Smooth muscle cell (in vitro differentiated cells): ENCODE data around the gene TENM4. TPM values are rescaled to one million over a fixed set of nuclear protein-coding genes. Genes with fewer than 3 reads are reported as not detected.

Experiments
- DNase-seq: peaks from one replicate; lab custom pipeline; 2025; ENCODE audit not compliant: unreplicated experiment; lab: John Stamatoyannopoulos, UW
- H2AFZ ChIP-seq: fragments of 200-600 bp; sonication (generic); 2 replicates; pipeline ENCODE4 v1.6.0; 2016; ENCODE audit warnings: antibody characterized with exemption, low read depth, mild to moderate bottlenecking
- H3F3A ChIP-seq: fragments of 200-600 bp; sonication (generic); 2 replicates; pipeline ENCODE4 v1.6.0; 2017; ENCODE audit warnings: antibody characterized with exemption, low read depth
- H3K27ac ChIP-seq: fragments of 200-600 bp; sonication (generic); 2 replicates; pipeline ENCODE4 v1.5.1; 2016; ENCODE audit warnings: low read depth, mild to moderate bottlenecking
- H3K27me3 ChIP-seq: fragments of 200-600 bp; sonication (generic); 2 replicates; pipeline ENCODE4 v1.6.1; 2016; ENCODE audit warnings: low read depth, mild to moderate bottlenecking
- H3K36me3 ChIP-seq: fragments of 200-600 bp; sonication (generic); 2 replicates; pipeline ENCODE4 v1.5.1; 2016; ENCODE audit warnings: low read depth
- H3K4me1 ChIP-seq: fragments of 200-600 bp; sonication (generic); 2 replicates; pipeline ENCODE4 v1.5.1; 2016; ENCODE audit warnings: low read depth
- H3K4me2 ChIP-seq: fragments of 200-600 bp; sonication (generic); 2 replicates; pipeline ENCODE4 v1.6.0; 2016; ENCODE audit warnings: mild to moderate bottlenecking
- H3K4me3 ChIP-seq: fragments of 200-600 bp; sonication (generic); 2 replicates; pipeline ENCODE4 v1.5.1; 2016; ENCODE audit warnings: mild to moderate bottlenecking
- H3K79me2 ChIP-seq: fragments of 200-600 bp; sonication (generic); 2 replicates; pipeline ENCODE4 v1.6.0; 2016; ENCODE audit warnings: low read depth, mild to moderate bottlenecking
- H3K9ac ChIP-seq: fragments of 200-600 bp; sonication (generic); 2 replicates; pipeline ENCODE4 v1.6.0; 2016; ENCODE audit warnings: low read depth
- H3K9me3 ChIP-seq: fragments of 200-600 bp; sonication (generic); replicated peaks from 2 replicates; pipeline ENCODE4 v1.5.1; 2016; ENCODE audit warnings: low read depth
- H4K20me1 ChIP-seq: fragments of 200-600 bp; sonication (generic); 2 replicates; pipeline ENCODE4 v1.6.0; 2016; ENCODE audit warnings: low read depth
- WGBS: methylation state at CpG from one replicate; pipeline ENCODE4 v1.1.7; 2016; ENCODE audit warnings: low lambda C conversion rate; 5-methylcytosine and 5-hydroxymethylcytosine counted together
- polyA plus RNA-seq: library from polyadenylated mRNA; unstranded; fragments of >200 nt; fragmentation: Nextera tagmentation; extraction: Ambion mirVana; gene quantifications from 2 replicates; pipeline ENCODE4 v1.2.1, GENCODE V29; 2016
- total RNA-seq: library from RNA; depleted of rRNA; stranded (reverse); fragments of >200 nt; gene quantifications from 2 replicates; pipeline ENCODE4 v1.2.3, GENCODE V29; 2014
- TF ChIP-seq, protein P1 (sequence below): fragments of 200-600 bp; sonication (generic); IDR thresholded peaks from 2 replicates; pipeline ENCODE4 v1.5.1; 2017; ENCODE audit warnings: borderline replicate concordance, mild to moderate bottlenecking, antibody characterized with exemption; ENCODE audit not compliant: insufficient read depth, poor library complexity, severe bottlenecking

Gene TENM4
- total and polyA plus RNA-seq, 2 experiments from 2014 or later: 31.6 to 38.2 TPM

DNA sequence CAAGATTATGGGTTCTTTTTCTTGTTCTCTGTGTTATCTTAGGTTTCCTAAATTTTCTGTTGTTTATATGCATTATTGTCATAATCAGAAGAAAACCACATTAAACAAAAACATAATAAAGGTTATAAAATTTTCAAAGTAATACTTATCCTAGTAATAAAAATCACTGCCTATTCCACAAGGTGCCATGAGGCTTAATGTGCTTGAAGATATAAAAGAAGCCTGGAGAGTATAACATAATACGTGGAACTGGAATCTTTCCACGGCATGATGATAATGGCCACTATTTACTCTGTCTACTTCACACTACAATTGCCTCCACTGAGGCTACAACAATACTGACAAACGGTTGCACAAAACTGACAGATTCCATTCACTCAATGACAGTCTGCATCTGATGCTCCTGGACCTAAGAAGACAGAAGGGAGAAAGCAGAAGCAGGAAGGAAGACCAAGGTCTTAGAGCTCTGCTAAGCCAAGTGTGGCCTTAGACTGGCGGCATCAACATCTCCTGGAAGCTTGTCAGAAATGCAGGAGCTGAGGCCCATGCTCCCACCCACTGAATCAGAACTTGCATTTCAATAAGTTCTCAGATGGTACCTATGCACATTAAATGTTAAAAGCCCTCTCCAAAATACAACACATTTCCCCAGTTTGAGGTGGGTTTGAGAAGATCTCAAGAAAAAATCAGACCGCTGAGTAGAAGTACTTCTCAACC lies 13.1 kb downstream of the TENM4 start:
- no peak for DNase-seq
- Histone ChIP-seq H3K79me2 (peaks cover 73% of the 10 kb centered on the region), H3K36me3 (no peaks in the 10 kb centered on the region), H4K20me1 (peaks cover 79% of the 10 kb centered on the region), H3K27ac (no peak overlapping the region), H3K9me3 (no peaks in the 10 kb centered on the region), H3K27me3 (no peaks in the 10 kb centered on the region), H3K4me2 (no peak overlapping the region), H3K4me1 (no peaks in the 10 kb centered on the region), H2AFZ (no peak overlapping the region), H3K4me3 (no peak overlapping the region), H3K9ac (no peak overlapping the region), H3F3A (no peaks in the 10 kb centered on the region)
- WGBS: 96% methylated on average over 5 of the region's 5 CpGs
- TF ChIP-seq, protein P1, sequence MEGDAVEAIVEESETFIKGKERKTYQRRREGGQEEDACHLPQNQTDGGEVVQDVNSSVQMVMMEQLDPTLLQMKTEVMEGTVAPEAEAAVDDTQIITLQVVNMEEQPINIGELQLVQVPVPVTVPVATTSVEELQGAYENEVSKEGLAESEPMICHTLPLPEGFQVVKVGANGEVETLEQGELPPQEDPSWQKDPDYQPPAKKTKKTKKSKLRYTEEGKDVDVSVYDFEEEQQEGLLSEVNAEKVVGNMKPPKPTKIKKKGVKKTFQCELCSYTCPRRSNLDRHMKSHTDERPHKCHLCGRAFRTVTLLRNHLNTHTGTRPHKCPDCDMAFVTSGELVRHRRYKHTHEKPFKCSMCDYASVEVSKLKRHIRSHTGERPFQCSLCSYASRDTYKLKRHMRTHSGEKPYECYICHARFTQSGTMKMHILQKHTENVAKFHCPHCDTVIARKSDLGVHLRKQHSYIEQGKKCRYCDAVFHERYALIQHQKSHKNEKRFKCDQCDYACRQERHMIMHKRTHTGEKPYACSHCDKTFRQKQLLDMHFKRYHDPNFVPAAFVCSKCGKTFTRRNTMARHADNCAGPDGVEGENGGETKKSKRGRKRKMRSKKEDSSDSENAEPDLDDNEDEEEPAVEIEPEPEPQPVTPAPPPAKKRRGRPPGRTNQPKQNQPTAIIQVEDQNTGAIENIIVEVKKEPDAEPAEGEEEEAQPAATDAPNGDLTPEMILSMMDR: no peak

DNA sequence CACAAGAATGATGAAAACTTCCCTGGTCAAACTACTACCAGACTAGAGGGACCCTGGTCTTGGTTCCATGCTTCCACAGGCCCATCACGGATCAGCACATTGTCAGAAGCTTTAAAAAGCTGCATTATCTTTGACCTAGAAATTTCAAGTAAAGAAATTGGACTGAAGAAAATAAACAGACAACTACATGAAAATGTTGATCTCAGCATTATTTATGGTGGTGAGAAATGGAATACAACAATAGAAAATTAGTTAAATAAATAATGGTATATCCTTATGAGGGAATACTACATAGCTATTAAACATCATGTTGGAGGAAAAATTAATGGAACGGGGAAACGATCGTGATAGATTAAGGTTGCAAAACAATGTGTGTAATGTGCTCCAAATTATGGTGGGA lies 13.7 kb downstream of the TENM4 start:
- H3K9ac ChIP-seq: no peak overlapping the region
- no peaks in the 10 kb centered on the region for H3K27me3 ChIP-seq
- H3K4me2 ChIP-seq: no peak overlapping the region
- no peak for DNase-seq
- H3K4me3 ChIP-seq: no peak overlapping the region
- 98% methylated on average over 4 of the region's 4 CpGs for WGBS
- TF ChIP-seq, protein P1: no peak
- H3K36me3 ChIP-seq: no peaks in the 10 kb centered on the region
- no peak overlapping the region for H3K27ac ChIP-seq
- no peaks in the 10 kb centered on the region for H3F3A ChIP-seq
- H4K20me1 ChIP-seq: peaks cover 78% of the 10 kb centered on the region
- peaks cover 72% of the 10 kb centered on the region for H3K79me2 ChIP-seq
- no peaks in the 10 kb centered on the region for H3K9me3 ChIP-seq
- no peaks in the 10 kb centered on the region for H3K4me1 ChIP-seq
- H2AFZ ChIP-seq: no peak overlapping the region

- H3K79me2 ChIP-seq: peaks cover 70% of the 10 kb centered on the region
- peaks cover 61% of the 10 kb centered on the region for H4K20me1 ChIP-seq
- no peak for DNase-seq
- H3K27me3 ChIP-seq: no peaks in the 10 kb centered on the region
- H3K27ac ChIP-seq: no peak overlapping the region
- H3K4me3 ChIP-seq: no peak overlapping the region
- H3K9ac ChIP-seq: no peak overlapping the region
- TF ChIP-seq, protein P1: no peak
- no peaks in the 10 kb centered on the region for H3F3A ChIP-seq
- no peak overlapping the region for H3K4me2 ChIP-seq
- 92% methylated on average over 2 of the region's 2 CpGs for WGBS
- no peaks in the 10 kb centered on the region for H3K36me3 ChIP-seq
- H3K4me1 ChIP-seq: no peaks in the 10 kb centered on the region
- no peak overlapping the region for H2AFZ ChIP-seq
- no peaks in the 10 kb centered on the region for H3K9me3 ChIP-seq
Observed at GRCh38 chr11:79425463-79425862, 15.4 kb downstream of the TENM4 start.

DNA sequence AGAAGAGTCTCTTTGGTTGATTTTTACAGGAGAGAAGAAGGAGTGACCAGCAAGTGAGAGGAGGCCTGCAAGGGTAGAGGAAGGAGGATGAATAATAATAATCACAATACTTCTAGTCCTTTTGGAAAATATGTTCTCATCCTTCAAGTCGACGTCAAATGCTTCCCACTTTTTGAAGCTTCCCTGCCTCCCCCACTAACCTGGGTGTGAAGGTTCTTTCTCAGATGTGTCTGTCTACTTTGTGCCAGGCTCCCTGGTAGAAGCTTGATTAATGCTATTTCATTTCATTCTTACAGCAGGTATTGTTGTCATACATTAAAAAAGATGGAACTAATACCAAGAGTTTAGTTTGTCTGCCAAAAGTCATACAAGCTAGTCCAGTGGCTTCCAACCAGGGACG lies 17.1 kb downstream of the TENM4 start:
- DNase-seq: no peak
- Histone ChIP-seq H3K4me2 (no peak overlapping the region), H3K27me3 (no peaks in the 10 kb centered on the region), H3K79me2 (peaks cover 59% of the 10 kb centered on the region), H2AFZ (no peak overlapping the region), H3K4me1 (no peaks in the 10 kb centered on the region), H3K4me3 (no peak overlapping the region), H3K27ac (no peak overlapping the region), H3K36me3 (no peaks in the 10 kb centered on the region), H3K9me3 (no peaks in the 10 kb centered on the region), H3F3A (no peaks in the 10 kb centered on the region), H4K20me1 (peaks cover 44% of the 10 kb centered on the region), H3K9ac (no peak overlapping the region)
- TF ChIP-seq, protein P1: no peak
- 89% methylated on average over 3 of the region's 3 CpGs for WGBS
